ENCODE results near the gene CANX.
A peak's percentile ranks its signal among the peaks of the same experiment; 100 is the strongest.
"Not testable (repeated sequence)": the region's sequence is repeated elsewhere in the genome, so short reads cannot be mapped to it uniquely, and the experiment has no call there.

The CANX gene

GRCh38 chr5:179700401-179700918 is 1.7 kb downstream of the CANX start:
- no peak for DNase-seq

GRCh38 chr5:179716286-179716685 is 17.5 kb downstream of the CANX start:
- DNase-seq: no peak

- no peak for DNase-seq
Observed at GRCh38 chr5:179720222-179720621, 21.5 kb downstream of the CANX start.

GRCh38 chr5:179724163-179724562 is 25.4 kb downstream of the CANX start:
- no peak for DNase-seq

- no peak for DNase-seq
Observed at GRCh38 chr5:179727106-179727505, 28.3 kb downstream of the CANX start.

GRCh38 chr5:179729303-179729702 is 30.5 kb downstream of the CANX start:
- DNase-seq: no peak

GRCh38 chr5:179729727-179730126 is 31.0 kb downstream of the CANX start:
- no peak for DNase-seq

- no peak for DNase-seq
Observed at GRCh38 chr5:179730356-179730755, 31.6 kb downstream of the CANX start.

- no peak for DNase-seq
Observed at GRCh38 chr5:179730852-179731251, 32.1 kb downstream of the CANX start.

- DNase-seq: no peak
Observed at GRCh38 chr5:179731791-179732411, 33.1 kb downstream of the CANX start.

GRCh38 chr5:179732412-179732917 is 33.7 kb downstream of the CANX start, which contains the start of gene MAML1:
MAML1 (plus strand) TSS chr5:179732822; CDS start chr5:179733113, 291 bp downstream.
- peak; percentile 97 for DNase-seq

- peak; percentile 19 for DNase-seq
Observed at GRCh38 chr5:179732918-179733771, 34.4 kb downstream of the CANX start.

- DNase-seq: no peak
Observed at GRCh38 chr5:179733772-179734126, 35.0 kb downstream of the CANX start.

GRCh38 chr5:179734536-179735164 is 35.9 kb downstream of the CANX start:
- no peak for DNase-seq

- no peak for DNase-seq
Observed at GRCh38 chr5:179738742-179739141, 40.0 kb downstream of the CANX start.

- DNase-seq: not testable (repeated sequence)
Observed at GRCh38 chr5:179744106-179744505, 45.3 kb downstream of the CANX start.

- no peak for DNase-seq
Observed at GRCh38 chr5:179746872-179747271, 48.1 kb downstream of the CANX start.

- DNase-seq: no peak
Observed at GRCh38 chr5:179747811-179748210, 49.0 kb downstream of the CANX start.

- no peak for DNase-seq
Observed at GRCh38 chr5:179749857-179750508, 51.2 kb downstream of the CANX start.

GRCh38 chr5:179753971-179754370 is 55.2 kb downstream of the CANX start:
- DNase-seq: no peak

GRCh38 chr5:179755022-179755421 is 56.3 kb downstream of the CANX start:
- DNase-seq: no peak

- DNase-seq: no peak
Observed at GRCh38 chr5:179758955-179759354, 60.2 kb downstream of the CANX start.

Measured in DMS79 (cell line).